Activated naive CD8-positive, alpha-beta T cell treated with anti-CD3 and anti-CD28 coated beads for 36 hours (primary cell): ENCODE data around the gene SH3GLB1. TPM values are rescaled to one million over a fixed set of nuclear protein-coding genes. Genes with fewer than 3 reads are reported as not detected.

Source experiments
- DNase-seq: peaks from one replicate; pipeline ENCODE4 v3.0.0; 2021
- H3K27ac Mint-ChIP-seq: one replicate; pipeline ENCODE4 v1.8.0; 2022; ENCODE audit warnings: mild to moderate bottlenecking, moderate library complexity, mixed read lengths
- H3K27me3 Mint-ChIP-seq: one replicate; pipeline ENCODE4 v1.8.0; 2022; ENCODE audit warnings: mild to moderate bottlenecking, mixed read lengths
- H3K36me3 Mint-ChIP-seq: one replicate; pipeline ENCODE4 v1.8.0; 2021; ENCODE audit warnings: mild to moderate bottlenecking, mixed read lengths
- H3K4me1 Mint-ChIP-seq: one replicate; pipeline ENCODE4 v1.8.0; 2021; ENCODE audit warnings: mixed read lengths
- H3K4me3 Mint-ChIP-seq: one replicate; pipeline ENCODE4 v1.8.0; 2022; ENCODE audit warnings: mild to moderate bottlenecking, moderate library complexity, mixed read lengths
- H3K9me3 Mint-ChIP-seq: one replicate; pipeline ENCODE4 v1.8.0; 2022; ENCODE audit warnings: mixed read lengths
- total RNA-seq, 2 experiments: library from RNA; stranded (reverse); gene quantifications; one replicate each; pipeline ENCODE4 v1.2.3, GENCODE V29; 2021

The SH3GLB1 gene
- total RNA-seq, 2 experiments from 2014 or later: 49.7 to 52.7 TPM

DNA sequence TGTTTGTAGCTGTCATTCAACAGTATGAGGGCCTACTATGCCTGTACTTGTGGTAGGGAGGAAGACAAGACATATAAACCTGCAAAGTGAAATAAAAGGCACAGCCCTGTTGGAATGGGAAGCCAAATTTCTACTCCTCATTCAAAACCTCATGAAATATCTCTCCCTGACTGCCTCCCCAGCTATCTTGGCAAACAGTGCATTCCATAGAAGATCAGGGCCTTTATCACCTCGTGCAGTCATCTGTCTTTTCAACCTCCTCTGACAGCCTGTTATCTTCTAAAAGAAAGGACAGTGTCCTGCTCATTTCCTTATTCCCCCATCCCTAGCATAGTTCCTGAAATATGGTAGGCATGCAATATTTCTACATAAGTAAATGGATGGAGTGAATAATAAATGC lies 71.0 kb downstream of the SH3GLB1 start:
- H3K27me3 Mint-ChIP-seq: no peaks in the 10 kb centered on the region
- peaks cover 18% of the 10 kb centered on the region for H3K4me1 Mint-ChIP-seq
- no peak for DNase-seq
- no peaks in the 10 kb centered on the region for H3K36me3 Mint-ChIP-seq
- H3K27ac Mint-ChIP-seq: no peak overlapping the region
- no peak overlapping the region for H3K4me3 Mint-ChIP-seq
- no peaks in the 10 kb centered on the region for H3K9me3 Mint-ChIP-seq

DNA sequence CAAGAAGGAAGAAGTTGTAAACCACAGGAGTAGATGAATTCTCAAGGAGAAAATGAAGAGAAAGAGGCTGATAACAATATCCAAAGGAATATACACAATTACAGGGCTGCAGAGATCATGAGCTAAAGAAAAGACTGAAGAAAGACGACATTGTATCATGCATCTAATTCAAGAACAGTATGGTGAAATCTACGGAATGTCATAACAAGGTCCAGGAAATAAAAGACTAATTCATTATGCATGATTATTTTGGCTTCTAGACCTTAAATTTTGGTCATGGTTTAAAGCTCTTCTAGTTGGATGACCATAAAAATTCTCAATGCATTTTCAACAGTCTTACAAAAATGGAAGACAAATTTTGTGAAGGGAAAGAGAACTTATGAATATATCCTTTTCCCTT lies 71.7 kb downstream of the SH3GLB1 start:
- DNase-seq: no peak
- Mint-ChIP-seq H3K4me1 (peaks cover 18% of the 10 kb centered on the region), H3K4me3 (no peak overlapping the region), H3K36me3 (no peaks in the 10 kb centered on the region), H3K27me3 (no peaks in the 10 kb centered on the region), H3K27ac (no peak overlapping the region), H3K9me3 (no peaks in the 10 kb centered on the region)

DNA sequence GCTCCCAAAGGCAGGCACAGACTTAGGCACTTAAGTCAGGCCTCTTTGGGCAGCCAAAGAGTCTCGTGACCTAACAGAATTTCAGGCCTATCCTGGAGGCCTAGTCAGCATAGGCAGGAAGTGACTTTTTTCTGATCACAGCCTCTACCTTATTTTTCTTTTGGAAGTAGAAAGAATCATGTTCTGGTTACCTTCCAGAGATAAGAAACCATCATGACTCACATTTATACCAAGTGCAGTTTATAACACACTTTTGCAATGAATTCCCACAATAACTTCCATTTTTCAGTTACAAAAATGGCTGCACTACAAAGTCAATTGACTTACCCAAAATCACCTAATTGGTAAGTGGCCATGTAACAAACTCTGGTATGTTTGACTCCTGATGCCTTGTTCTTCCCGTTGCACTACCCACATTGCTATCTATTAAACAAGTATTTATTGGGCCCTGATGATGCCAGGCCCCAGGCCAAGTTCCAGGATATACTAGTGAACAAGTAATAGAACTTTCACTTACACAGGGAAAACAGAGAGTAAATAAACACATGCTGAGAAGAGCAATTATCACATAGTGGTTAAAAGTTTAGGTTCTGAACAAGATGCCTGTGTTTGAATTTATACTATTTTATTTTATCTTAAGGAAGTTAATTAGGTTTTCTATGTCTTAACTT lies 74.3 kb downstream of the SH3GLB1 start:
- Mint-ChIP-seq H3K4me1 (peaks cover 11% of the 10 kb centered on the region), H3K36me3 (no peaks in the 10 kb centered on the region), H3K4me3 (no peak overlapping the region), H3K27me3 (no peaks in the 10 kb centered on the region), H3K9me3 (peaks cover 4% of the 10 kb centered on the region), H3K27ac (no peak overlapping the region)
- DNase-seq: no peak

DNA sequence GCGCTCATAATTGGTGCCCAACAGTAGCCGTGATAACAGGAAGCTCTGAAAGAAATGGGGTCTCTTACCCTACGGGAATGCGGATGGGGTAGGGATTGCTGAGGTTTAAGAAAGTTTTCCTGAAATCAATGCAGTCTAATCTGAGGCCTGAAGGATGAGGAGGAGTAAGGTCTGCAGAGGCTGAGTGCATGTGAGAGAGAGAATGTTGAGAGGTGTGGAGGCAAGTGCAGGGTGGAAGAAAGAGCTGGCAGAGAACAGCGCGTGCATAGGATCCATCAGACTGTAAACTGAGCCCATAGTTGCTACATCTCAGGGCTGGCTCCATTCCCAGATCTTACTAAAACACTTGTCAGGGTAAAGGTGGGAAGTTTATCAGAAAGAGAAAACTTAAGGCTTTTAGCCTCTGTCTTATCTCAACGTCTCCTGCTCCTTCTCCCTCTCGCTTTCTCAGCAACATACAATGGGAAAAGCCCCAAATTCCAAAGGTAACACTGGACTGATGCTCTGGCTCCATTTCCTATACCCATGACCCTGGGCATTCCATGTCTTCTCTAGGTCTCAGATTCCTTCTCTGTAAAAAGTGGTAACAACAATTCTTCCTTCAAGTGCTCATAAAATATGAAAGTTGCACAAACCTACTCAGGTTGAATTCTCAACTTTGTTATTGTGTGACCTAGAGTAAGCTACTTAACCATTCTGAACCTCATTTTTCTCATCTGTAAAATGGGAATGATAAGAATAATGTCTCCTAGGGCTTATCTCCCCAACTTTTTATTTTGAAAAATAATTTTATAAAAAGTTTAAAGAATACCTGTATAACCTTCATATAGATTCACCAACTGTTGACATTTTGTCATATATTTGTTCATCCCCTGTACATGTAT lies 75.2 kb downstream of the SH3GLB1 start:
- Mint-ChIP-seq H3K27ac (no peak overlapping the region), H3K4me3 (no peak overlapping the region), H3K36me3 (no peaks in the 10 kb centered on the region), H3K9me3 (peaks cover 4% of the 10 kb centered on the region), H3K4me1 (peaks cover 2% of the 10 kb centered on the region), H3K27me3 (no peaks in the 10 kb centered on the region)
- DNase-seq: no peak

DNA sequence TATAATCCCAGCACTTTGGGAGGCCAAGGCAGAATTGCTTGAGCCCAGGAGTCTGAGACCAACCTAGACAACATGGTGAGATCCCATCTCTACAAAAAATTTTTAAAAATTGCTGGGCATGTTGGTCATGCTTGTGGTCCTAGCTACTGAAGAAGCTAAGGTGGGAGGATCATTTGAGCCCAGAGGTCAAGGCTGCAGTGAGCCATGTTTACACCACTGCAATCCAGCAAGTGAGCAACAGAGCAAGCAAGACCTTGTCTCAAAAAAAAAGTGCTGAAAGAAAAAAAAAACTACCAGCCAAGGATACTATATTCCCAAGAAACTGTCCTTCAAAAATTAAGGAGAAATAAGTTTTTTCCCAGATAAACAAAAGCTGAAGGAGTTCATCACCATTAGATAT lies 78.1 kb downstream of the SH3GLB1 start:
- Mint-ChIP-seq H3K27ac (no peak overlapping the region), H3K9me3 (peaks cover 6% of the 10 kb centered on the region), H3K4me1 (no peaks in the 10 kb centered on the region), H3K4me3 (no peak overlapping the region), H3K27me3 (no peaks in the 10 kb centered on the region), H3K36me3 (no peaks in the 10 kb centered on the region)
- DNase-seq: no peak

DNA sequence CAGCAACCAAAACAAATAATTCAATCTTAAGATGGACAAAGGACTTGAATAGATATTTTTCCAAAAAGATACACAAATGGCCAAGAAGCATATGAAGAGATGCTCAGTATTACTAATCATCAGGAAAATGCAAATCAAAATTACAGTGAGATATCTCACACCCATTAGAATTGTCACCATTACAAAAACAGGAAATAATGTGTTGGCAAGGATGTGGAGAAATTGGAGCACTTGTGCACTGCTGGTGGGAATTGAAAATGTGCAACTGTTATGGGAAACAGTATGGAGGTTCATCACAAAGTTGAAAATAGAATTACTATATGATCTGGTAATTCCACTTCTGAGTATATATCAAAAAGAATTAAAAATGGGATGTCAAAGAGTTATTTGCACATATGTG lies 83.2 kb downstream of the SH3GLB1 start:
- H3K4me3 Mint-ChIP-seq: no peak overlapping the region
- no peaks in the 10 kb centered on the region for H3K36me3 Mint-ChIP-seq
- peaks cover 1% of the 10 kb centered on the region for H3K9me3 Mint-ChIP-seq
- H3K27ac Mint-ChIP-seq: no peak overlapping the region
- H3K27me3 Mint-ChIP-seq: no peaks in the 10 kb centered on the region
- H3K4me1 Mint-ChIP-seq: no peaks in the 10 kb centered on the region
- DNase-seq: no peak

DNA sequence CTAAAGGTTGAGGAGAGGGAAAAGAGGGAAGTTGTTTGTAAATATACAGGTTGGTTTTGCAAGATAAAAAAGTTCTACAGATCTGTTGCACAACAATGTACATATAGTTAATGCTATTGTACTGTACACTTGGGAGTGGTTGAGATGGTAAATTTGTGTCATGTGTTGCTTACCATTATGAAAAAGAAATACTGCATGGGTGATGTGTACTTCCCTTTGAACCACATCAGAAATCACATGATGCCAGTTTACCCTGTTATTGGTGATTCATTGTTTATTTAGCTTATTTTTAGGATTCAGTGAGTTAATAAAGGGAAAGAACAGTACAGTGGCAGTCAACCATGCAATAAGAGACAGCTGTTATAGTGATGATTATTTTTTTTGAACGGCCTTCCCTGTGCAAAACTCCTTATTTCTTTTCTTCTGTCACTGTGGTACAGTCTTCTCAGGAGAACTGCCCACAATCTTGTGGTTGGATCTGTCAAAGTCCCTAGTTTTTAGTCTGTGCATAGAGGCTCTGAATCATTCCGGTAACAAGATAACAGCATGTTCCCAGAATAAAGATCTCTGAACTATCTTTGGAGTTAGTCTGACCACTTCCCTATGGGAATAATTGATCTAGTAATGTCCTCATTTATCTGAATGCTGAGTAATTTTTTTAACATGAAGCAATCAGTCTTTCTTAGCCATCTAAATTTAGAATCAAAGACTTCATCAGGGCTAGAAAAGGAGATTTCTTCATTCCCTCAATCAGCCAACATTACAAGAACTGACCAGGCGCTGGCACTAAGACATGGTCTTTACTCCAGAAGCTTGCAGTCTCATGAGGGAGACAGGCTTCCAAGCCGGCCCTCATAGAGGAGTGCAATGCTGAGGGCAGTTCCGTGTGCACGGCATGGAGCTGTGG lies 84.2 kb downstream of the SH3GLB1 start:
- H3K9me3 Mint-ChIP-seq: peaks cover 1% of the 10 kb centered on the region
- H3K4me3 Mint-ChIP-seq: no peak overlapping the region
- no peak for DNase-seq
- no peaks in the 10 kb centered on the region for H3K4me1 Mint-ChIP-seq
- H3K36me3 Mint-ChIP-seq: no peaks in the 10 kb centered on the region
- H3K27ac Mint-ChIP-seq: no peak overlapping the region
- no peaks in the 10 kb centered on the region for H3K27me3 Mint-ChIP-seq

DNA sequence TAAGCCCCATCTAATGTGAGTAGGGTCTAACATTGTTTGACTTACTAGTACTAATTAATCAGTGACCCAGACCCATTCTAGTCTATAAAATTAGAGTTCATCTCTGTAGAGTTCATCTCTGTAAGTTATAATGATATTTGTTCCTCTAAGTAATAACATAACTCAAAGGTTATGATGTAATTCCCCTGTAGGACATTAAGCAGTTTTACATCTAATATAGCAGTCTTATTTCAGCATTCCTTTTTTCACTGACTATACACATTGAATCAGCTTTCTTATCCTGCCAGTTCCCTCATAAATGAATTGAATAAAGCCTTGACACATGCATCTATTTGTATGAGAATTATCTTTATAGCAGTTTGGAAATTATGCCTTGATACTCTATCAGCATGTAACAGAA lies 90.9 kb downstream of the SH3GLB1 start:
- Mint-ChIP-seq H3K27ac (no peak overlapping the region), H3K27me3 (no peaks in the 10 kb centered on the region), H3K36me3 (no peaks in the 10 kb centered on the region), H3K4me3 (no peak overlapping the region), H3K9me3 (no peaks in the 10 kb centered on the region), H3K4me1 (no peaks in the 10 kb centered on the region)
- DNase-seq: no peak

Other genes with a start within 250 kb of the SH3GLB1 start
- gene CLCA1, start 235.6 kb upstream of the SH3GLB1 start, total RNA-seq: not detected
- not detected for gene CLCA4, start 157.5 kb upstream of the SH3GLB1 start, total RNA-seq
- gene SELENOF, start 209.6 kb downstream of the SH3GLB1 start, total RNA-seq: 100 to 1,000 TPM; 139 to 142 TPM
- gene HS2ST1, start 210.1 kb downstream of the SH3GLB1 start, total RNA-seq: 10 to 100 TPM; 22.9 to 23.8 TPM